HG03095 (cell line): ENCODE measurements around the gene RALGPS1.

Source experiments
- ATAC-seq: cut with Tn5 transposase; IDR thresholded peaks from one replicate; pipeline ENCODE4 v1.9.1; 2021; ENCODE audit warnings: moderate library complexity; ENCODE audit not compliant: unreplicated experiment

RALGPS1 gene

DNA sequence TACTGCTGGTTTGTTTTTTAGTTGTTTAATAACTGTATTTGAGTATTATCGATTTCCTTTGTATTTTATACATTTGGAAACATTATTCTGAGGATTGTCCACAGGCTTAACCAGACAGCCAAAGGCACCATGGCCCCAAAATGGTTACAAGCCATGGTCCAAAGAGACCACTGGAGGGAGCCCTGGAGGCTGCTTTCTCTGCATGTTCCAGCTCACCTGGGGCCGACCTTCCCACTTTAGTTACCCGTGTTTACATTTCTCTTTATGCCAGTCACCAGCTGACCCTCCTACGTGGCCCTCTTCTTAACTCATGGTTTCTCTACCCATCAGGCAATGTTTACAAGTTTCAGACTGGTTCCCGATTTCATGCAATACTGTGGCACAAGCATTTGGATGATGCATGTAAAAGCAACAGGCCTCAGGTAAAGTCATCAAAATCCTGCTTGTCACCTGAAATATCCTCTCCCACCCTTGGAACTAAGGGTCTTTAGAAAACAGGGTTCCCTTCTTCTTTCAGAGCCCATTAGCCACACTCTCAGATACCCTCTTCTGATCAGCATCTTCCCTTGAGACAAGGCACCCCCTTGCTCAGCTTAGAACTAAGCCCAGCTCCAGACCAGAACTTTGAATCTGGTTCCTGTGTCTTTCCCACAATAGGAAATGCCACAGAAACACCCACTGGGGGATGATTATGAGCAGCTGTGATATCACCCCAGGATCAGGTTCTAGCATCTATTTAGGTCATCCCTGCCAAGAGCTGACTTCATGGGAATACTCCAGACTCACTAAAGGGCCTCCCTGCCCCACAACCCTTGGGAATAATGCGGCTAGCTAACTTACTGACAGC is 300.1 kb downstream of the RALGPS1 start:
- ATAC-seq, result no peak

DNA sequence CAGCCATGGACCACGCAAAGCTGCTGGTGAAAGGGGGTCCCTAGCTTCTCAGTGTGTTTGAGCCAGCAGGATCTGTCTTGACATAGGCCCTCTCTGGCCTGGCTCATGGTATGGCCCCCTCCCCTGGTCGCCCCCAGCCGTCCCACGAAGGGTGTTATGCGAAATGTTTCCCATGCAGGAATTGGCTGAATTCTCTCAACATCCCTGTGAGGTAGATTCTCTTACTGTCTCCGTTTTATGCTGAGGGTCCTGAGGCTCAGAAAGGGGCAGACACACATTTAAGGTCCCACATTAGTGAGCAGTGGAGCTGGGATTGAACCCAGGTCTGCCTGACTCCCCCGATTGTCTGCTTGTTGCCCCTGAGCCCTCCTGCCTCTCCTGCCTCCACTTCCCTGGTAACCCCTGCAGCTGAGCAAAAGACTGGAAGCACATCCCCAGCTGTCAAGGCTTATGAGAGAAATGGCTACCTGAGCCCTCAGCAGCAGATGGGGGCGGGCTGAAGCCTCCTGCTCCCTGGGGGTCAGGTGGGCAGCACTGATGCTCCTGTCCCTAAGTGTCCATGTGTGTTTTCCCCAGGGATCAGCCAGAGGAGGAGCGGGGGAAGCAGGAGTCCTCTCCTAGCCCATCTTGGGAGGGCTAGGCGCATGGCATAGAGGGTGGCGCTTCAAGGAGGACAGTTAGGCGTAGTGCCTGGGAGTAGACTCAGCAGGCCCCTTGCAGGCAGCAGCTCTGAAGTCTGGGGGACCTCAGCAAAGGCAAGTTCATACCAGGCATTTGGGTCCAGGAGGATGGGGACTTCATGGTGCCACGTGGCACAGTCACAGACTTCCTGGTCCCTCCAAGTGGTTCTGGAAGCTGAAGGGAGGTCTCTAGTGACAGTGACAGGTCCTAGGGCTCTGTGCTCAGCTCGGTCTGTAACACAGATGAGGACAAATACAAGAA is 301.0 kb downstream of the RALGPS1 start:
- no peak for ATAC-seq

DNA sequence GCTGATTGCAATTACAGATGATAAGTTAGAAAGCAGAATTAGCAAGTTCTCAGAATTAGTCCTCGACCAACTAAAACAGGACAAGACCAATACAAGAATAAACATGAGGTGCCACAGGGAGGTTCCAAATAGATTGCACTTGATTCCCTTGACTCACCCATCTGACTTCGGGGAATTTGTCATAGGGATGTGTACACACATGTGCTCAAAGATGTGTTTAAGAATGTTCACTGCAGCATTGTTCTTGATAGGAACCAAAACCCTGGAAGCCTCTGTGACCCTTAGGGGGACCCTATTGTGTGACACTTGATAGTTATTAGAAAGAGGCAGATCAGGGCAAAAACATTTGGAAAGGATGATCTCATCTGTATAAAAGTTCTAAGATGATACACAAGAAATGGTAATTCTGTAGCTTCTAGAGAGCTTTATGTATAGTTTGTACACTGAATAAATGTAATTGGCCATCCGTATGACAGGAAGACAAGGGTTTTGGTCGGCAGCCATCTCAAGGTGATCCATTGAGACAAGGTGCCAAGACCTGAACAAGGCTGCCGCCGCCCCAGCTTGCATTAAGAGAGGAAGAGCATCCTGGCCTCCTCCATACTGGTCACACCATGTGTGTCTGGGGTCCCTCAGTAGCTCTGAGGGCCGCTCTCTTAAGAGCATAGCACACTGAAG is 301.8 kb downstream of the RALGPS1 start:
- no peak for ATAC-seq

DNA sequence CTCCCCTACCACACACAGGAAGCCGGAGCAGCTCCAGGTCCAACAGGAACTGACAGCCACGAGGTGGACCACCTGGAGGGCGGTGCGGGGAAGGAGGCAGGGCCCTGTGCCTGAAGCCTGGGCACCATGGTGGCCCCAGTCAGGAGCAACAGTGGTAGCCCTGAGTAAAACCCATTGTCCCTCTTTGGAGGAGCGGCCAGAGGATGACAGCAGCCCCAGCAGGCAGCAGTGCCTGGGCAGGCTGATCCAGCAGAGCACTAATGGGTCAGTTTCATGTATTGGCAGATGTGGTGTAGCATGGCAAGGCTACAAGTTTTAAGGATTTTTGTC is 302.3 kb downstream of the RALGPS1 start:
- ATAC-seq, result no peak

DNA sequence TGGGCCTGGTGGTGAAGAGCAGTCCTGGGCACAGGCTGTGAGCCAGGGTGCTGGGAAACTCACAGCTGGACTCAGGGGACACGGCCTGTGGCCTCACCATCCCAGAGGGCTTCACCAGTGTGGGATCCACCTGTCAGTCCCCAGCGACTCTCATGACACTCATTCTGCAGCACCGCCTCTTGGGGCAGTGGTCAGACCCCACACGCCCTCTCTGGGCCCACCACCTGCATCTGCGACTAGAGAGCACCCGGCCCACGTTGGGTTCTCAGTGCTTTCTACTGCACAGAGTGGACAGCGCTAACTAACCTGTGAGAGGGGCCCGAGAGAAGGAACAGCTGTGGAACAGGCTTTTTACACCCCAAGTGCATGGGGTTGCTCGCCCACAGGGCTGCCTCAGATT is 304.2 kb downstream of the RALGPS1 start:
- no peak for ATAC-seq

DNA sequence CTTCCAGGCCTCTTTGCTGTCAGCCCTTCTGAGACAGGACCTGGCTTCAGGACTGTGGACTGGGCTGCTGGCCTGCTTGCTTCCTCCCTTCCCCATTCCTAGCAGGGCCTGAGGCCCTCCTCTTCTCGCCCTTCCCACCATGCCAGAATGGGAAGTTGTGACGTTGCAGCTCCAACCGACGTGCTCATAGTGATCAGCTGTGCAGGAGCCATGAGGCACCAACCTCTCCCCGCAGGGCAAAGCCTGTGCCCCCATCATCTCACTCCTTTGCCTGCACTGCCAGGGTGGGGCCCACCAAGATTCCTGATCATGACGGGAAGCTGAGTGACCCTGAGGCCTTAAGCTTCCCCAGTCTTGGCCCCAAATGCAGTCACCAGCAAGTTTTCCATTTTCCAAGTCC is 304.9 kb downstream of the RALGPS1 start:
- ATAC-seq, result no peak

DNA sequence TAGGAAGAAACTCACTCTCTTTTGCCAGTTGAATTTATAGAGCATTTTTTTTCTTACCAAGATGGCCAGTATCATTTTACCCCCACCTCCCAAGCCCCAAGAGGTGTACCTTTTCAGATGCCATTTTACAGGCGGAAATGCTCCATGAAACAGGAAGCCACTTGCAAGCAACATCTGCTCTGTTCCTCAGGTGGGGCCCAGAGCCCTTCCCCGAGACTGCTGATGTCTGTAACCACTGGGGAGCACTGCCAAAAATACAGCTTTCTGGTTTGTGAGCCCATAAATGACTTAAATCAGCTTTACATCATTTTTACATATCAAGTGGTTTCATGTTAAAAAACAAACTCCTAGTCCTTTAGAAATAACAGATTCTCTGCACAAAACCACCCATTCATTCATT is 307.1 kb downstream of the RALGPS1 start:
- no peak for ATAC-seq

DNA sequence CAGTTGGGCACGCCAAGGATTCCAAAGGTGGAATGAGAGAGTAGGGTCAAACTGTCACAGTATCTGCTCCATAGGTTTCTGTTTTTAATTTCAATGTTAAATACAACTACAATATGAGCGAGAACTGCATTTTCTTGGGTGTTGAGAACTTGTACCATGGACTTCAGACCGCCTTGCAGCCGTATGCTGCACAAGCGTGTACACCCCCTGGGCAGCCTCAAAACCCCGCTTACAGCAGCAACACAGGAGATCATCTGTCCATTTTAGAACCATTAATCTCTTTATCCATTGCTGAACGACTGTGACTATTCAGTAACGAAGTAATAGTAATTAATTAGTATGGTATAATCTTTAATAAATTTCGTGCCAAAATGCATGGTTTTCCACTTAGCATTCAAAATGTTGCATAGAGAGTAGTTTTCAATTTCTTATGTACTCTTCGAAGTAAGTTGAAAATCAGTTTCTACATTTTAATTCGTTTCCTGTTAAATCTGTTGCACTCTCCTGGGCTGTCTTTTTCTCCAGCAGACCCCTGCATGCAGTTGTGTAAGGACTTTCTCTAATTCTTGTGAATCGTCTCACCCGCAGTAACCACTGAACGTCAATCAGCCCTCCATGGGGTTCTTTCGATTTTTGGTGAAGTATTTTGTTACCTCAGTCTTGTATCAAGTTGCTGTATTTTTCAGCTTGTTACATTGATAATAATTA is 308.0 kb downstream of the RALGPS1 start:
- no peak for ATAC-seq

DNA sequence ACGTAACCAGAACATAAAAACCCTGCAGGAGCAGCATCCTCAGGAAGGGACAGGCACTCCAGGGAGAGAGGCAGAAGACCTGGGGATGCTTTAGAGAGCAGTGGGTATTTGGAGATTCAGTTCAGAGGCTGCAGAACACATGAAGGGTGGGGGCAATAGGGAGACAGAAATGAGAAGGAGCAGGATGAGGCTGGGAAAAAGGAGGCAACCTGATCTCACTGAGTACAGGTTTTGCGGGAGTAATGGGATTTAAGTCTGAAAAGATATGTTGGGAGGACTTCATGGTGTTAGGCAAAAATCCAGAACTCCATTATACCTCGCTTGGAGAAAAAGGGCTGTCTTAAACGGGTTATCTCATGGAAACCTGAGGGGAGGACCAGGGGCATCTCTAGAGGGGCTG is 308.7 kb downstream of the RALGPS1 start:
- ATAC-seq, result no peak

DNA sequence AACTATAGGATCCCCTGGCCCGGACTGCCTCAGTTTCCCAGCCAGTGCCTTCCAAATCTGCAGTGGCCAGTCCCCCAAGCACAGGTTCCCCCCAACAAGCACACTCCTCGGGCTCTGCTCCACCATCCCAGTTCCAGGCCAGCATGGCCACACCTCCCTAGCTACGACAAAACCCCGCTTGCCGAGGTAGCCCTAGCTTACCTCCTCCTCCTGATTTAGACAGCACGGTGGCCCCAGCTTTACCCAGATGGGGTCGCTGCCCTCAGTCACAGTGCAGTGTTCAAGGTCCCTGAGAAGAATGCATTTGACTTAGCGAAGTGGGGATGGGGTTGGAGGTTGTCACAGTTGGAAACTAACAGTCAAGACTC is 309.2 kb downstream of the RALGPS1 start:
- ATAC-seq, result no peak

DNA sequence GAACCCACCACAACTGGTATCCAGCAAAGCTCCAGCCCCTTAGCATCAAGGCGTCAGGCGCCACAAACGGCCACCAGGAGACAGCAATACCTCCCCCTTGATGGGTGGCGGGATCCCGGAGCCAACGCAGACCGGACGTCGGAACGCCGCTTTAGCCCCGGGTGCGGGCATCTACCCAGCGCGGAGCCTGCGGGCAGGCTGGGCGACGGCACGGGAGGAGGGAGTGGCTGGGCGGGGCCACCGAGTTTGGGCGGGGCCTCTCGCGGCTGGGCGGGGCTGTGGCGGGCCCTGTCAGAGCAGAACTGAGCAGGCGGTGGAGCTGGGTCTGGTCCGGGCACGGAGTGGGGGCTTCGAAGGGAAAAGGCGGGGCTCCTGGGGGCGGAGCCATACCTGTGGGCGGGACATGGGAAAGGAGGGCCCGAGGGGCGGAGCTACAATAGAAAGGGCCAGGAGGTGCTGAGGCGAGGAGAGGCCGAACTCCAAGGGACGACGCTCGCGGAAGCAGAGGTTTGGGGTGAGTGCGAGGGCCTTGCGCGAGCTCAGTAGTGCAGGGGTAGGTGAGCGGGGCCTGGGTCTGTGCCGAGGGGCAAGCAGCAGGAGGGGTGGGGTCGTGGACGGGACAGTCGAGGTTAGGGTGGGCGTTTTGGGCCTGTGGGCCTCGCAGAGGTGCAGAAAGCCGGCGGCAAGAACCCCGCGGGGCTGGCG is 309.7 kb downstream of the RALGPS1 start:
- peak; percentile 53 for ATAC-seq

DNA sequence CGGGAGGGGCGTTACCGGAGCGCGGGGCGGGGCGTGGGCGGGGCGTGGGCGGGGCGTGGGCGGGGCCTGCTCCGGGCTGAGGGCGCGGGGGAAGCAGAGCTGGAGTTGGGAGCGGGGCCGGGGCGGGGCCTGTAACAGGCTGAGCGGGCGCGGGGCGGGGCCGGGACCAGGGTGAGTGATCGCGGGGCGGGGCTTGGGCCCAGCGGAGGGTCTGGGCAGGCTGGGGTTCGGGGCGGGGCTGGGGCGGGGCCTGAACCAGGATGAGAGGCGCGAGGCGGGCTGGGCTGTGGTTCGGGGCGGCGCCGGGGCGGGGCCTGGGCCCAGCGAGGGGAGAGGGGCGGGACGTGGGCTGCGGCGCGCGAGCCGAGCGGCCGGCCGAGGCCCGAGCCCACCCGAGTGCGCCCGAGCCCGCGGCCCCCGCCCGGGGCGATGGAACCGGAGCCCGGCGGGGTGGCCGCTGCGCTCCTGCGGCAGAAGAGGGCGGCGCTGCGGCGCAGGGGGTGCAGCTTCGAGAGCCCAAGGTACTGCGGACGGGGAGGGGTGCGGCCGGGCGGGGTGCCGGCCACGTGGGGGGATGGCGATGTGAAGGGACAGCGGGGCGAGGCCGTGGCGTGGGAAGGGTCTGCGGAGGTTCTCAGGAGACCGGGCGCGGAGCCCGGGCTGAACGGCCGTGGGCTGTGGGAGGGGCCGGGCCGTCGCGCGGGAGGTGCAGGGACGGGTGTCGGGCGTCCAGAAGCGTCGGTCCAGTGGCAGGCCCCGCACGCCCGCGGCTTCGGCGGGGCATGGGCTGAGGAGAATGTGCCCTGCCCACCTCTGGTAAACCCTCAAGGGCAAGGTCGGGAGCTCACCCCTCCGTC is 310.5 kb downstream of the RALGPS1 start:
- ATAC-seq, result peak; percentile 35

DNA sequence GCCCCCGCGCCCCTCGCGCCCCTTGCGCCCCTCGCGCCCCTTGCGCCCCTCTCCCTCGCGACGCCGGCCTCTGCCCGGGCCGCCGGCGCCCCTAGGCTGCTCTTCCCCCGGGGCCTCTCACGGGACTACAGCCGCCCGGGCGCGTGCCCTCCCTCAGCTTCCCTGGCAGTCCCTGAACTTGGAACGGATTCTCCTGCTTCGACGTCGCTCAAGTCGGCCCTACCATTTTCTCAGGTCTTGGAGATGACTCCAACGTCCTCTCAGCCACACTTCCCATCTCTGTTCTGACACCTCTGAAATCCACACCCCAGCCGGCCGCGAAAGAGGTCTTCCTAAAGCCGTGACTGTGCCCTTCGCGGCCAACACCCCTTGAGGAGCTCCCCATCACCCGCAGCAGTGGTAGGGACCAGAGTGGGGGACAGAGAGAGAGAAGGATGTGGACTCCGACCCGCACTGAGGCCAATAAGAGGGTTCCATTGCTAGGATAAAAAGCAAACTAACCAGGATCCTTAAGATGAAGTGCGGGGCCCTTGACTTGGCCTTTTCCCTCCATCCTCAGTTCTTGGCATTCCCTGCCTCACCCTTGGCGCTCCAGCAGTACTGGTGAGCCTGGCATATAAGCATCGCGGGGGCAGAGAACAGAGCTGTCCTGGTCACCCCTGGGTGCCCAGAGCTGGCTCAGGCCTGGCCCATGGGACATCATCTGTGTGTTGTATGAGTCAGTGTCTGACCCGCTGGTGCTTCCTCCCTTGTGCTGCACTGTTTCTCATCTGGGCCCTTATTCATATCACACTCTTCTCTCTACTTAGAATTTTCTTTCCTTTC is 311.4 kb downstream of the RALGPS1 start:
- ATAC-seq, result no peak

DNA sequence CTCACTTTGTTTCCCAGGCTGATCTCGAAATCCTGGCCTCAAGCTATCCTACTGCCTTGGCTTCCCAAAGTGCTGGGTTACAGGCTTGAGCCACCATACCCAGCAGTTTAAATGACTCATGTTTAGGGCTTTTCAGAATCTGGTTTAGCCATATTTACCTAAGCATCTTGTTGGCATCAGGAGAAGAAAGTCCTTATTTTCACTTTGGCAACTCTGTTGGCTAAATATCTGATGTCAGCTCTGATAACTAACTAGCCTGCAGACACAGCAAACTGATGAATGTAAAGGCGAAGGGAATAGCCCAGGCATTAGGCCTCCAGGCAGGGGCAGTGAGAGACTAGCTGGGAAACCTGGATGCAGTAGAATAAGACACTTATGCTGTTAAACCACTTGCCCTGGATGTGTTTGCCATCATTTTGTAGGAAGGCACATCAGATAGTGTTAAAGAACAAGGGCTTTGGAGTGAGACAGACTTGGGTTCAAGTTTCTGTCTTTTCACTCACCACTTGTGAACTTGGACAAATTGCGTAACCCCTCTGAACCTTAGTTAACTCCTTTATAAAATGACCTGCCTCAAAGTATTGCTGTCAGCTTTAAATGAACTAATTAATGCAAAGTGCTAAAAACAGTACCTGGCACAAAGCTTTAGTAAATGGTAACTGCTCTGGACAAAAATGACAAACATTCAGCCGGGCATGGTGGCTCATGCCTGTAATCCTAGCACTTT is 315.3 kb downstream of the RALGPS1 start:
- no peak for ATAC-seq

DNA sequence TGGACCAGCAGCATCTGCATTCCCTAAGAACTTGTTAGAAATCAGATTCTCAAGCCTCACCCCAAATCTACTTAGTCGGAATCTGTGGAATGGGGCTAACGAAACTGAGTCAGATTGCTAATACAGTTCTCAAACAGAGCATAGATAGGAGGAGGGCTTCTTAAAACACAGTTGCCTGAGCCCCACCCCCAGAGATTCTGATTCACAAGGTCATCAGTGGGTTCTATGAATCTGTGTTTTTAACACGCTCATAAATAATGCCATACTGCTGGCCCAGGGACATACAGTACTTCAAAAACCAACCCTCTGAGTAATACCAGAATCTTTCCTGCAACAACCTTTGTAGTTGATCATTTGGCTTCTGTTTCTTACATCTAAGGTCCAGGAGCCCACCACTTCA is 317.1 kb downstream of the RALGPS1 start:
- ATAC-seq, result no peak

DNA sequence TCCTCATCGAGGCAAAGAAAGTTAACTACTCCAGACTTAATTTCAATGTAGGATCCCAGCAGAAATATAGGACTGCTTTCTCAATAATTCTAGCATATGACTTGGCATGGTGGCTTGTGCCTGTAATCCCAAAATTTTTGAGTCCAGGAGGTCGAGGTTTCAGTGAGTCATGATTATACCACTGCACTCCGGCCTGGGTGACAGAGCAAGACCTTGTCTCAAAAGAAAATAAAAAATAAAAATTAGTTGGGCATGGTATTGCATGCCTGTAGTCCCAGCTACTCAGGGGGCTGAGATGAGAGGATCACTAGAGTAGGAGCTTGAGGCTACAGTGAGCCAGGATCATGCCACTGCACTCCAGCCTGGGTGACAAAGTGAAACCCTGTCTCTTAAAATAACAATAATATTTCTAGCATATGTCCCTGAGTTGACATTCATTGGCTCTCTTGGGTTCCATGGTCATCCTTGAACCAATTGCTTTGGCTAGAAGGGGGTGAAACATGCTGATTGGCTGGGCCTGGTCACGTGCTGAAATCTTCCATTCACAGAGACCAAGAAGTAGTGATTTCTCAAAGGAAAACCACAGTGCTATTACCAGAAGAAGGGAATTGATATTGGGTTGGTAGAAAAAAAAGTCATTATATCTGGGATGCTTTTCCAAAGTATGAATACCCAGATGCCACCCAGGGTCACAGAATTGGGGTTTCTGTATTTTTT is 318.4 kb downstream of the RALGPS1 start:
- ATAC-seq, result no peak

DNA sequence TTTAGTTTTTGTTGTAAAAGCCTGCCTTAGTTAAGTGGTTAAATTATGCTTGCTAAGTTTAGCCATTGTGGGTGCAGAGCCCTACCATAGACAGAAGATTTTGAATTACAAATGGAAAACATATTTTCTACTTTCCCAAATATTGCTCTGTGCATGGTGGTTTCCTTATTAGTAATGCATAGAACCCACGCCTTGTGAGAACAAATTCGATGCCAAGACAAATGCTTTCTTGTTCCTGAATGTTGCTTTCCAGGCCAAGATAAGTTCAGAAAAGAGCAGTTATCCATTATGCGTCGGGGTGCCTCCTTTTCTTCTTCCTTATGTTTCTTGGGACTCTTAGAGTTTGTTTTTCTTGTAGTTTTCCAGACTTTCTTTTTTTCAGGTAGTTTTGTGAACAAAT is 319.0 kb downstream of the RALGPS1 start:
- ATAC-seq, result no peak
